GM12878 (cell line): Measurements from ENCODE around the gene RPL10A. TPM values are rescaled to one million over a fixed set of nuclear protein-coding genes. Genes with fewer than 3 reads are reported as not detected.

Experiments used
- BRCA1 ChIP-seq: IDR thresholded peaks from 2 replicates; pipeline ENCODE4 v1.6.1; 2011; ENCODE audit warnings: low read depth, low read length, improper control_type of control experiment
- CBX3 ChIP-seq: fragments of 200-600 bp; sonication (generic); IDR thresholded peaks from 2 replicates; pipeline ENCODE4 v1.6.1; 2016; ENCODE audit warnings: low read depth, borderline replicate concordance
- CEBPZ ChIP-seq: fragments of 150-350 bp; IDR thresholded peaks from 2 replicates; pipeline ENCODE4 v1.6.1; 2016; ENCODE audit warnings: low read depth, low read length
- CUX1 ChIP-seq: IDR thresholded peaks from 2 replicates; pipeline ENCODE4 v1.6.1; 2012; ENCODE audit warnings: improper control_type of control experiment, low read depth, low read length; ENCODE audit not compliant: insufficient replicate concordance
- ESRRA ChIP-seq: IDR thresholded peaks from 2 replicates; pipeline ENCODE4 v1.6.1; 2012; ENCODE audit warnings: mild to moderate bottlenecking, low read length, improper control_type of control experiment
- PKNOX1 ChIP-seq: fragments of 450-650 bp; IDR thresholded peaks from 2 replicates; pipeline ENCODE4 v1.6.1; 2016; ENCODE audit warnings: mild to moderate bottlenecking
- RELA ChIP-seq: fragments of 450-650 bp; IDR thresholded peaks from 2 replicates; pipeline ENCODE4 v1.8.0; 2014; ENCODE audit warnings: borderline replicate concordance; ENCODE audit not compliant: partially characterized antibody
- SREBF2 ChIP-seq: IDR thresholded peaks from 2 replicates; pipeline ENCODE4 v1.6.1; 2012; ENCODE audit warnings: mild to moderate bottlenecking, low read length
- TCF7 ChIP-seq: IDR thresholded peaks from 2 replicates; pipeline ENCODE4 v1.6.1; 2014; ENCODE audit warnings: antibody characterized with exemption, borderline replicate concordance
- ZSCAN29 ChIP-seq: fragments of 450-650 bp; IDR thresholded peaks from 2 replicates; pipeline ENCODE4 v1.6.1; 2017; ENCODE audit warnings: mild to moderate bottlenecking, moderate library complexity
- polyA plus RNA-seq, 11 experiments: library from polyadenylated mRNA; depleted of rRNA in 4 of 11; unstranded in 6 of 11; stranded (reverse) in 5 of 11; fragments of >200 nt; fragmentation: Nextera tagmentation in 4 of 11; fragmentation: Illumina TruSeq in 1 of 11; extraction: Ambion mirVana in 4 of 11; extraction: Trizol in 1 of 11; gene quantifications; 1 replicate in 1 of 11; 2 replicates in 10 of 11; pipeline versions ENCODE4 v1.2.1 to v1.2.3, GENCODE V29; 2011 to 2016; ENCODE audit warnings: inconsistent platforms in 2 of 11, missing spikeins in 2 of 11, low read depth in 1 of 11
- total RNA-seq, 4 experiments: library from RNA; depleted of rRNA in 3 of 4; stranded (reverse); fragments of >200 nt in 3 of 4; fragmentation: Illumina TruSeq in 1 of 4; extraction: Trizol in 1 of 4; gene quantifications; 2 replicates each; pipeline versions ENCODE4 v1.2.1 to v1.2.3, GENCODE V29; 2013 to 2021
- TF ChIP-seq, protein P1 (sequence below): fragments of 450-650 bp; IDR thresholded peaks from 2 replicates; pipeline ENCODE4 v1.6.1; 2017; ENCODE audit warnings: mild to moderate bottlenecking, low read depth, inconsistent platforms; ENCODE audit not compliant: poor library complexity, severe bottlenecking

Gene RPL10A
- total and polyA plus RNA-seq, 10 of the 15 experiments (the other 5 are each of a cell fraction or from before 2014, with no cell fraction given) = 833 to 4,029 (median 2,795) TPM

DNA sequence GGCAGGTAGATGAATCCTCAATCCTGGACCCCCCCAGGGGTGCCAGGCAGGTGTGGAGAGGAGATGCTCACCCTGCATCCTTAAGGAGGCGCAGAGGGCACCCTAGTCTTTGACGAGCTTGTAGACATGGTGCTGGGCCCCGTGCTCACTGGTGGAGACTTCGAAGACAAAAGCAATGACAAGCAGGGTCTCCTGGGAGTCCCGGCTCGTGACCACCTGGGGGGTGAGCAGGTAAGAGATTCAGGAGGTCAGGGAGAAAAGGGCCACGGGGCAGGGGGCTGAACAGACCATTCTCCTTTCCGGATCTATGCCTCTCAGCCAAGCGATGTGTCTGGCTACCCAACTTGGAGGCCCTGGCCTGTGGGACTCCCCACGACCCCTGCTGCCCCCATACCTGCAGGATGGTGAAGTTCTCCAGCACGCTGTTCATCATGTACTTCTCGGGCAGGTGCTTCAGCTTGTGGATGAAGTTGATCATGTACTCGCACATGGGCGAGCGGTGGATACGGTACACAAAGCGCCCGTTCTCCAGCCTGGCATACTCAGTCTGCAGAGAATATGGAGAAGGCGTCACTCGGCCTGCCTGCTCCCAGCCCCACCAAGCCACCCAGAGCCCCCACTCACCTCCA lies 6.9 kb downstream of the RPL10A start (continued):
- TF ChIP-seq, protein P1, sequence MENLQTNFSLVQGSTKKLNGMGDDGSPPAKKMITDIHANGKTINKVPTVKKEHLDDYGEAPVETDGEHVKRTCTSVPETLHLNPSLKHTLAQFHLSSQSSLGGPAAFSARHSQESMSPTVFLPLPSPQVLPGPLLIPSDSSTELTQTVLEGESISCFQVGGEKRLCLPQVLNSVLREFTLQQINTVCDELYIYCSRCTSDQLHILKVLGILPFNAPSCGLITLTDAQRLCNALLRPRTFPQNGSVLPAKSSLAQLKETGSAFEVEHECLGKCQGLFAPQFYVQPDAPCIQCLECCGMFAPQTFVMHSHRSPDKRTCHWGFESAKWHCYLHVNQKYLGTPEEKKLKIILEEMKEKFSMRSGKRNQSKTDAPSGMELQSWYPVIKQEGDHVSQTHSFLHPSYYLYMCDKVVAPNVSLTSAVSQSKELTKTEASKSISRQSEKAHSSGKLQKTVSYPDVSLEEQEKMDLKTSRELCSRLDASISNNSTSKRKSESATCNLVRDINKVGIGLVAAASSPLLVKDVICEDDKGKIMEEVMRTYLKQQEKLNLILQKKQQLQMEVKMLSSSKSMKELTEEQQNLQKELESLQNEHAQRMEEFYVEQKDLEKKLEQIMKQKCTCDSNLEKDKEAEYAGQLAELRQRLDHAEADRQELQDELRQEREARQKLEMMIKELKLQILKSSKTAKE = no peak
- TF ChIP-seq BRCA1 (no peak), TCF7 (no peak), CUX1 (no peak), RELA (no peak), PKNOX1 (no peak), CBX3 (no peak), CEBPZ (no peak), ZSCAN29 (no peak), ESRRA (no peak), SREBF2 (no peak)
- TF ChIP-seq, all 136 proteins: peak for 0
